HEK293T (cell line): Measurements from ENCODE around the gene AIFM1.

Experiments used
- ARNT ChIP-seq: fragments of 450-650 bp; IDR thresholded peaks from 2 replicates; pipeline ENCODE4 v1.6.1; 2017; ENCODE audit warnings: mild to moderate bottlenecking
- BHLHE40 ChIP-seq: fragments of 450-650 bp; IDR thresholded peaks from 2 replicates; pipeline ENCODE4 v1.6.1; 2016; ENCODE audit warnings: mild to moderate bottlenecking, moderate library complexity, borderline replicate concordance
- CTBP1 ChIP-seq: fragments of 450-650 bp; IDR thresholded peaks from 2 replicates; pipeline ENCODE4 v1.6.1; 2016; ENCODE audit warnings: borderline replicate concordance
- ELF4 ChIP-seq: fragments of 450-650 bp; IDR thresholded peaks from 2 replicates; pipeline ENCODE4 v1.6.1; 2017; ENCODE audit warnings: antibody characterized with exemption
- FOXA1 ChIP-seq: fragments of 450-650 bp; IDR thresholded peaks from 2 replicates; pipeline ENCODE4 v1.6.1; 2016; ENCODE audit warnings: mild to moderate bottlenecking
- FOXK2 ChIP-seq: fragments of 450-650 bp; IDR thresholded peaks from 2 replicates; pipeline ENCODE4 v1.6.1; 2016; ENCODE audit warnings: mild to moderate bottlenecking
- FOXM1 ChIP-seq: fragments of 450-650 bp; IDR thresholded peaks from 2 replicates; pipeline ENCODE4 v1.6.1; 2017; ENCODE audit warnings: mild to moderate bottlenecking, borderline replicate concordance
- L3MBTL2 ChIP-seq: fragments of 450-650 bp; conservative IDR thresholded peaks from 2 replicates; pipeline ENCODE4 v1.6.1; 2016; ENCODE audit warnings: mild to moderate bottlenecking
- LEF1 ChIP-seq: fragments of 450-650 bp; IDR thresholded peaks from 2 replicates; pipeline ENCODE4 v1.6.1; 2017; ENCODE audit warnings: mild to moderate bottlenecking, borderline replicate concordance
- NFRKB ChIP-seq: fragments of 450-650 bp; IDR thresholded peaks from 2 replicates; pipeline ENCODE4 v1.6.1; 2016; ENCODE audit warnings: mild to moderate bottlenecking, moderate library complexity
- SP1 ChIP-seq: fragments of 450-650 bp; IDR thresholded peaks from 2 replicates; pipeline ENCODE4 v1.6.1; 2017
- TARDBP ChIP-seq: fragments of 450-650 bp; IDR thresholded peaks from 2 replicates; pipeline ENCODE4 v1.6.1; 2016
- ZNF384 ChIP-seq: fragments of 450-650 bp; IDR thresholded peaks from 2 replicates; pipeline ENCODE4 v1.6.1; 2016
- TF ChIP-seq, protein P1 (sequence below): fragments of 450-650 bp; IDR thresholded peaks from 2 replicates; pipeline ENCODE4 v1.6.1; 2016

- no peak for TF ChIP-seq NFRKB
- TF ChIP-seq ZNF384 = no peak
- no peak for TF ChIP-seq L3MBTL2
- TF ChIP-seq FOXM1 = no peak
- TF ChIP-seq TARDBP = no peak
- TF ChIP-seq SP1 = no peak
- TF ChIP-seq ELF4 = no peak
- no peak for TF ChIP-seq FOXK2
- no peak for TF ChIP-seq BHLHE40
- TF ChIP-seq, protein P1, sequence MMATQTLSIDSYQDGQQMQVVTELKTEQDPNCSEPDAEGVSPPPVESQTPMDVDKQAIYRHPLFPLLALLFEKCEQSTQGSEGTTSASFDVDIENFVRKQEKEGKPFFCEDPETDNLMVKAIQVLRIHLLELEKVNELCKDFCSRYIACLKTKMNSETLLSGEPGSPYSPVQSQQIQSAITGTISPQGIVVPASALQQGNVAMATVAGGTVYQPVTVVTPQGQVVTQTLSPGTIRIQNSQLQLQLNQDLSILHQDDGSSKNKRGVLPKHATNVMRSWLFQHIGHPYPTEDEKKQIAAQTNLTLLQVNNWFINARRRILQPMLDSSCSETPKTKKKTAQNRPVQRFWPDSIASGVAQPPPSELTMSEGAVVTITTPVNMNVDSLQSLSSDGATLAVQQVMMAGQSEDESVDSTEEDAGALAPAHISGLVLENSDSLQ = no peak
- no peak for TF ChIP-seq CTBP1
- TF ChIP-seq FOXA1 = no peak
- TF ChIP-seq LEF1 = no peak
- TF ChIP-seq ARNT = no peak
These were observed 26.0 kb downstream of the AIFM1 start for GRCh38 chrX:130139474-130140201.
